K562 (cell line): ENCODE results near the gene INVS. TPM values are rescaled to one million over a fixed set of nuclear protein-coding genes. Genes with fewer than 3 reads are reported as not detected.

ENCODE experiments used
- ATAC-seq: fragments of 200-7000 bp; cut with Tn5 transposase; 3 replicates; pipeline ENCODE4 v1.9.1; 2020; ENCODE audit warnings: moderate library complexity
- BruUV-seq: library from RNA; stranded (reverse); fragments of 400-500 nt; replicated peaks from 2 replicates; lab custom pipeline; 2021; lab: Mats Ljungman, UMichigan
- CTCF ChIA-PET: fragments of 300-600 bp; formaldehyde crosslinking; extraction: SDS; loops from one replicate; lab custom pipeline; 2021; ENCODE audit warnings: low intra/inter-chr PET ratio; lab: Yijun Ruan, JAX
- POLR2A ChIA-PET: fragments of 300-600, 350-650 bp; sonication (Branson Sonifier 250); formaldehyde crosslinking; extraction: SDS; loops from one replicate; lab custom pipeline; 2021; ENCODE audit warnings: antibody characterized with exemption, inconsistent platforms; lab: Yijun Ruan, JAX
- DNase-seq, 4 experiments: peaks; one replicate each; pipeline versions ENCODE4 v3.0.0 to v3.0.0-alpha.2; 2011 to 2018; ENCODE audit warnings: low spot score in 3 of 4, mixed read lengths in 3 of 4; ENCODE audit errors: extremely low read depth in 1 of 4
- FAIRE-seq: peaks from 2 replicates; lab custom pipeline; 2011; peaks lifted over from hg19 to GRCh38; lab: Jason Lieb, UNC
- H2AFZ ChIP-seq: 2 replicates; pipeline ENCODE4 v1.6.0; 2011; ENCODE audit warnings: low read depth, low read length, control low read depth, inconsistent platforms
- H3K27ac ChIP-seq: fragments of 200-600 bp; 3 replicates; pipeline ENCODE4 v1.8.0; 2011; ENCODE audit warnings: low read depth, mild to moderate bottlenecking, control low read depth, inconsistent platforms, low read length, moderate library complexity, mixed read lengths; ENCODE audit errors: extremely low read depth
- H3K27me3 ChIP-seq, 2 experiments: fragments of 300-600 bp in 1 of 2; 2 replicates in 1 of 2; 3 replicates in 1 of 2; pipeline versions ENCODE4 v1.6.0 to v1.8.0; 2011; ENCODE audit warnings: inconsistent platforms in 2 of 2, low read length in 2 of 2, mild to moderate bottlenecking in 1 of 2, mixed read lengths in 1 of 2, moderate library complexity in 1 of 2; ENCODE audit not compliant: control insufficient read depth in 2 of 2, insufficient read depth in 2 of 2
- H3K36me3 ChIP-seq: fragments of 300-600 bp; 3 replicates; pipeline ENCODE4 v1.8.0; 2011; ENCODE audit warnings: mild to moderate bottlenecking, low read length, inconsistent platforms; ENCODE audit not compliant: control insufficient read depth, insufficient read depth
- H3K4me1 ChIP-seq, 2 experiments: fragments of 200-600 bp in 1 of 2; replicated peaks in 1 of 2; 2 replicates in 1 of 2; 3 replicates in 1 of 2; pipeline versions ENCODE4 v1.5.1 to v1.8.0; 2011; ENCODE audit warnings: inconsistent platforms in 2 of 2, low read length in 2 of 2, mild to moderate bottlenecking in 1 of 2, mixed read lengths in 1 of 2, moderate library complexity in 1 of 2; ENCODE audit not compliant: control insufficient read depth in 2 of 2, insufficient read depth in 2 of 2
- H3K4me2 ChIP-seq: 2 replicates; pipeline ENCODE4 v1.6.1; 2011; ENCODE audit warnings: low read length, control low read depth, inconsistent platforms, mixed read lengths; ENCODE audit not compliant: insufficient read depth
- H3K4me3 ChIP-seq: fragments of 200-600 bp; sonication (generic), shearing (Covaris generic); 2 replicates; pipeline ENCODE4 v1.5.1; 2016; ENCODE audit warnings: control low read depth, inconsistent platforms
- H3K79me2 ChIP-seq: fragments of 200-600 bp; 3 replicates; pipeline ENCODE4 v1.8.0; 2011; ENCODE audit warnings: low read length, inconsistent platforms; ENCODE audit not compliant: control insufficient read depth, insufficient read depth
- H3K9ac ChIP-seq, 2 experiments: 2 replicates each; pipeline versions ENCODE4 v1.6.0 to v1.6.1; 2011; ENCODE audit warnings: low read depth in 2 of 2, low read length in 2 of 2, control low read depth in 1 of 2, inconsistent platforms in 1 of 2, mild to moderate bottlenecking in 1 of 2, mixed read lengths in 1 of 2; ENCODE audit not compliant: insufficient read depth in 1 of 2
- H3K9me1 ChIP-seq: one replicate; pipeline ENCODE4 v1.6.0; 2011; ENCODE audit warnings: inconsistent platforms, mild to moderate bottlenecking, low read length, moderate library complexity; ENCODE audit not compliant: control insufficient read depth, insufficient read depth
- H3K9me3 ChIP-seq: replicated peaks from 2 replicates; pipeline ENCODE4 v1.5.1; 2011; ENCODE audit warnings: low read depth, low read length, inconsistent platforms; ENCODE audit not compliant: control insufficient read depth, insufficient read depth
- H4K20me1 ChIP-seq: replicated peaks from 2 replicates; pipeline ENCODE4 v1.6.1; 2011; ENCODE audit warnings: low read length, inconsistent platforms, mixed read lengths; ENCODE audit not compliant: control insufficient read depth, insufficient read depth
- ARNT ChIP-seq, 2 experiments: fragments of 450-650 bp; IDR thresholded peaks; 2 replicates each; pipeline ENCODE4 v1.6.1; 2016; ENCODE audit warnings: mild to moderate bottlenecking in 1 of 2
- HDAC3 ChIP-seq: fragments of 450-650 bp; IDR thresholded peaks from 2 replicates; pipeline ENCODE4 v1.6.1; 2018; ENCODE audit warnings: borderline replicate concordance, mild to moderate bottlenecking, moderate library complexity; ENCODE audit not compliant: partially characterized antibody
- JUNB ChIP-seq: fragments of 450-650 bp; formaldehyde crosslinking; conservative IDR thresholded peaks from 2 replicates; pipeline ENCODE4 v1.4.0; 2020; ENCODE audit warnings: mild to moderate bottlenecking
- KLF16 ChIP-seq: IDR thresholded peaks from 2 replicates; pipeline ENCODE4 v1.6.1; 2016; ENCODE audit warnings: antibody characterized with exemption
- SMARCA5 ChIP-seq: fragments of 450-650 bp; IDR thresholded peaks from 2 replicates; pipeline ENCODE4 v1.6.1; 2016
- THRAP3 ChIP-seq: fragments of 450-650 bp; IDR thresholded peaks from 2 replicates; pipeline ENCODE4 v1.6.1; 2016; ENCODE audit warnings: mild to moderate bottlenecking, inconsistent platforms, borderline replicate concordance
- XRCC4 ChIP-seq: IDR thresholded peaks from one replicate; pipeline ENCODE4 v1.6.1; 2011; ENCODE audit not compliant: insufficient read depth, insufficient read length; ENCODE audit errors: extremely low read depth
- ZNF239 ChIP-seq: fragments of 250-450 bp; sonication (Bioruptor Pico); IDR thresholded peaks from 2 replicates; pipeline ENCODE4 v1.4.0; 2020; ENCODE audit warnings: mild to moderate bottlenecking
- WGBS: fragments of 100-300 bp; shearing (Covaris generic); methylation state at CpG from one replicate; pipeline ENCODE4 v1.1.6; 2016; ENCODE audit warnings: low coverage, mixed read lengths; ENCODE audit not compliant: insufficient coverage; ENCODE audit errors: missing lambda C conversion rate; 5-methylcytosine and 5-hydroxymethylcytosine counted together
- in situ Hi-C: fragments of 300-500 bp; cut with MboI; formaldehyde crosslinking; loops from 4 replicates; pipeline ENCODE4 v1.15.0; 2018; ENCODE audit warnings: inconsistent platforms, mixed read lengths
- intact Hi-C: fragments of 100-400 bp; cut with micrococcal nuclease; formaldehyde crosslinking; loops from 2 replicates; pipeline ENCODE4 v1.14.2; 2022
- polyA plus RNA-seq, 8 experiments: library from polyadenylated mRNA; depleted of rRNA in 4 of 8; stranded (reverse) in 5 of 8; unstranded in 3 of 8; fragments of >200 nt; fragmentation: Nextera tagmentation in 2 of 8; fragmentation: Illumina TruSeq in 1 of 8; extraction: Ambion mirVana in 2 of 8; extraction: Trizol in 1 of 8; gene quantifications; 2 replicates each; pipeline versions ENCODE4 v1.2.1 to v1.2.3, GENCODE V29; 2011 to 2014; ENCODE audit warnings: inconsistent platforms in 1 of 8, missing spikeins in 1 of 8
- total RNA-seq, 7 experiments: library from RNA; depleted of rRNA in 6 of 7; stranded (reverse); fragments of >200 nt in 6 of 7; fragmentation: Illumina TruSeq in 2 of 7; extraction: Trizol in 2 of 7; gene quantifications; 2 replicates each; pipeline versions ENCODE4 v1.2.1 to v1.2.3, GENCODE V29; 2011 to 2021; ENCODE audit warnings: low replicate concordance in 1 of 7
- TF ChIP-seq, protein P1 (sequence below): fragments of 200-400 bp; formaldehyde crosslinking; IDR thresholded peaks from 2 replicates; pipeline ENCODE4 v1.6.1; 2017; ENCODE audit warnings: mild to moderate bottlenecking, low read depth, low read length, moderate library complexity
- TF ChIP-seq, protein P2 (sequence below): sonication (generic); formaldehyde crosslinking; IDR thresholded peaks from 2 replicates; pipeline ENCODE4 v1.8.0; 2022; ENCODE audit warnings: missing genetic modification reagents, mild to moderate bottlenecking, borderline replicate concordance
- TF ChIP-seq, protein P3 (sequence below), 2 experiments: IDR thresholded peaks; 2 replicates each; pipeline ENCODE4 v1.6.1; 2012; ENCODE audit warnings: improper control_type of control experiment in 2 of 2, low read depth in 2 of 2, low read length in 2 of 2, borderline replicate concordance in 1 of 2

INVS gene
- total and polyA plus RNA-seq, 9 of the 15 experiments (the other 6 are each of a cell fraction or from before 2014, with no cell fraction given): 0.77 to 18.5 (median 10.0) TPM

DNA sequence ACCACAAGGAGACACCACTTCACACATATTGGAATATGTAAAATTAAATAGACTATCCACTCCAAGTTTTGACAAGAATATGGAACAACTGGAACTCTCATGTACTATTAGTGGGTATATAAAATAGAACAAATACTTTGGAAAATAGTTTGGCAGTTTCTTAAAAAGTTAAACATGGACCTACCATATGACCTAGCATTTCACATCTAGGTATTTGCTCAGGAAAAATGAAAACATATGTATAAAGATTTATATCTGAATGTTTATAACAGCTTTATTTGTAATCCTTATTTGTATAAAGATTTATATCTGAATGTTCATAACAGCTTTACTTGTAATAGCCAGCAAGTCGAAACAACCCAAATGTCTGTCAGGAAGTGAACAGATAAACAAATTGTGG lies 49.5 kb upstream of the INVS start:
- Histone ChIP-seq H3K4me2 (no peak overlapping the region), H3K4me1 (no peaks in the 10 kb centered on the region), H3K9me3 (no peaks in the 10 kb centered on the region)
- in situ Hi-C loops: loop anchor here (25.0 kb wide), 1 partner anchor 538 kb away; the partner anchor contains the start of gene CAVIN4
- WGBS: 100% methylated on average over 1 of the region's 1 CpG
- TF ChIP-seq ZNF239 (CRISPR knock-in tag): no peak
- TF ChIP-seq THRAP3: no peak
- no peak for TF ChIP-seq KLF16
- TF ChIP-seq, all 486 proteins: peak for 0
- intact Hi-C loops: no loop called here
- ChIA-PET POLR2A (interaction anchor here (1.1 kb wide), 1 partner anchor 9 kb away, joined by 3 read pairs; no protein-coding TSS in a partner anchor), CTCF (no interaction called here)
- Histone ChIP-seq H4K20me1 (no peaks in the 10 kb centered on the region), H3K79me2 (peaks cover 16% of the 10 kb centered on the region; the same call in 2 of the 3 replicates), H2AFZ (no peak overlapping the region), H3K9me1 (no peaks in the 10 kb centered on the region), H3K27ac (no peak overlapping the region), H3K36me3 (peaks cover 58% of the 10 kb centered on the region), H3K27me3 (no peaks in the 10 kb centered on the region), H3K9ac (no peak overlapping the region), H3K4me3 (no peak overlapping the region)
- no peak for DNase-seq
- ATAC-seq: no peak
- no peak for FAIRE-seq
- BruUV-seq: no TSS peak

DNA sequence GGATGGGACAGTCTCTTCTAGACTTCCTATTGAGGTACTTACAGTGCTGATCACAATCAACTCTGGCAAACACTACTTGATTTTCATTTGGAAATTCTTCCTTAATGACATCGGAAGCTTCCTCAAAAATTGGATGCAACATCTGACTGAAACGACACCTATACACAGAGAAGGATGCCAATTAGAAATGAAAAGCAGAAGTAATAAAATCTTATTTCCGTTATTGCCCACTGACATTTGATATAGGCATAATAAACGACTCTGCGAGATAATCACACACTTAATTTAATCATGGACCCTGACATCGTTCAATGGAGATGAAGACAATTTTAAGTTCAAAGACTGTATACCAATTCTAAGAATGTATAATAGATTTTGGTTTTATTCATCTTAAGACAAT lies 46.7 kb upstream of the INVS start:
- in situ Hi-C loops: no loop called here
- H3K27ac ChIP-seq: no peak overlapping the region
- TF ChIP-seq, protein P1, sequence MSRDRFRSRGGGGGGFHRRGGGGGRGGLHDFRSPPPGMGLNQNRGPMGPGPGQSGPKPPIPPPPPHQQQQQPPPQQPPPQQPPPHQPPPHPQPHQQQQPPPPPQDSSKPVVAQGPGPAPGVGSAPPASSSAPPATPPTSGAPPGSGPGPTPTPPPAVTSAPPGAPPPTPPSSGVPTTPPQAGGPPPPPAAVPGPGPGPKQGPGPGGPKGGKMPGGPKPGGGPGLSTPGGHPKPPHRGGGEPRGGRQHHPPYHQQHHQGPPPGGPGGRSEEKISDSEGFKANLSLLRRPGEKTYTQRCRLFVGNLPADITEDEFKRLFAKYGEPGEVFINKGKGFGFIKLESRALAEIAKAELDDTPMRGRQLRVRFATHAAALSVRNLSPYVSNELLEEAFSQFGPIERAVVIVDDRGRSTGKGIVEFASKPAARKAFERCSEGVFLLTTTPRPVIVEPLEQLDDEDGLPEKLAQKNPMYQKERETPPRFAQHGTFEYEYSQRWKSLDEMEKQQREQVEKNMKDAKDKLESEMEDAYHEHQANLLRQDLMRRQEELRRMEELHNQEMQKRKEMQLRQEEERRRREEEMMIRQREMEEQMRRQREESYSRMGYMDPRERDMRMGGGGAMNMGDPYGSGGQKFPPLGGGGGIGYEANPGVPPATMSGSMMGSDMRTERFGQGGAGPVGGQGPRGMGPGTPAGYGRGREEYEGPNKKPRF: no peak
- TF ChIP-seq, protein P2, sequence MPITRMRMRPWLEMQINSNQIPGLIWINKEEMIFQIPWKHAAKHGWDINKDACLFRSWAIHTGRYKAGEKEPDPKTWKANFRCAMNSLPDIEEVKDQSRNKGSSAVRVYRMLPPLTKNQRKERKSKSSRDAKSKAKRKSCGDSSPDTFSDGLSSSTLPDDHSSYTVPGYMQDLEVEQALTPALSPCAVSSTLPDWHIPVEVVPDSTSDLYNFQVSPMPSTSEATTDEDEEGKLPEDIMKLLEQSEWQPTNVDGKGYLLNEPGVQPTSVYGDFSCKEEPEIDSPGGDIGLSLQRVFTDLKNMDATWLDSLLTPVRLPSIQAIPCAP (CRISPR knock-in tag): no peak
- TF ChIP-seq HDAC3 (no peak), SMARCA5 (no peak), ARNT (IDR thresholded peaks at IDR 0.05) (no peak), JUNB (CRISPR knock-in tag) (no peak), XRCC4 (no peak)
- TF ChIP-seq, protein P3, sequence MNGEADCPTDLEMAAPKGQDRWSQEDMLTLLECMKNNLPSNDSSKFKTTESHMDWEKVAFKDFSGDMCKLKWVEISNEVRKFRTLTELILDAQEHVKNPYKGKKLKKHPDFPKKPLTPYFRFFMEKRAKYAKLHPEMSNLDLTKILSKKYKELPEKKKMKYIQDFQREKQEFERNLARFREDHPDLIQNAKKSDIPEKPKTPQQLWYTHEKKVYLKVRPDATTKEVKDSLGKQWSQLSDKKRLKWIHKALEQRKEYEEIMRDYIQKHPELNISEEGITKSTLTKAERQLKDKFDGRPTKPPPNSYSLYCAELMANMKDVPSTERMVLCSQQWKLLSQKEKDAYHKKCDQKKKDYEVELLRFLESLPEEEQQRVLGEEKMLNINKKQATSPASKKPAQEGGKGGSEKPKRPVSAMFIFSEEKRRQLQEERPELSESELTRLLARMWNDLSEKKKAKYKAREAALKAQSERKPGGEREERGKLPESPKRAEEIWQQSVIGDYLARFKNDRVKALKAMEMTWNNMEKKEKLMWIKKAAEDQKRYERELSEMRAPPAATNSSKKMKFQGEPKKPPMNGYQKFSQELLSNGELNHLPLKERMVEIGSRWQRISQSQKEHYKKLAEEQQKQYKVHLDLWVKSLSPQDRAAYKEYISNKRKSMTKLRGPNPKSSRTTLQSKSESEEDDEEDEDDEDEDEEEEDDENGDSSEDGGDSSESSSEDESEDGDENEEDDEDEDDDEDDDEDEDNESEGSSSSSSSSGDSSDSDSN (IDR thresholded peaks at IDR 0.05; ENCODE audit: borderline replicate concordance in 1 of 2, low read depth in 2 of 2, low read length in 2 of 2): no peak

More for the DNA sequence above, 46.7 kb upstream of the INVS start:
- FAIRE-seq (no peak), ATAC-seq (no peak), DNase-seq (no peak)
- H3K4me2 ChIP-seq: no peak overlapping the region
- WGBS: 88% methylated on average over 6 of the region's 6 CpGs
- POLR2A ChIA-PET: no interaction called here
- CTCF ChIA-PET: no interaction called here
- no peaks in the 10 kb centered on the region for H3K9me1 ChIP-seq
- H2AFZ ChIP-seq: no peak overlapping the region
- no peaks in the 10 kb centered on the region for H3K27me3 ChIP-seq
- H3K36me3 ChIP-seq: peaks cover 57% of the 10 kb centered on the region
- peaks cover 3% of the 10 kb centered on the region; the same call in 1 of the 3 replicates for H3K79me2 ChIP-seq
- H3K9ac ChIP-seq: no peak overlapping the region
- intact Hi-C loops: no loop called here
- H3K4me1 ChIP-seq: no peaks in the 10 kb centered on the region; a peak in 1 of 5 replicates
- no peak overlapping the region for H3K4me3 ChIP-seq
- no TSS peak for BruUV-seq
- no peaks in the 10 kb centered on the region for H4K20me1 ChIP-seq
- no peaks in the 10 kb centered on the region for H3K9me3 ChIP-seq
